ENCODE results near the gene ELOVL3. TPM values are rescaled to one million over a fixed set of nuclear protein-coding genes. Genes with fewer than 3 reads are reported as not detected.

ELOVL3 gene
- total and polyA plus RNA-seq, 2 donors (not counting 3 experiments of a cell fraction or from before 2014, with no cell fraction given) = not detected

DNA sequence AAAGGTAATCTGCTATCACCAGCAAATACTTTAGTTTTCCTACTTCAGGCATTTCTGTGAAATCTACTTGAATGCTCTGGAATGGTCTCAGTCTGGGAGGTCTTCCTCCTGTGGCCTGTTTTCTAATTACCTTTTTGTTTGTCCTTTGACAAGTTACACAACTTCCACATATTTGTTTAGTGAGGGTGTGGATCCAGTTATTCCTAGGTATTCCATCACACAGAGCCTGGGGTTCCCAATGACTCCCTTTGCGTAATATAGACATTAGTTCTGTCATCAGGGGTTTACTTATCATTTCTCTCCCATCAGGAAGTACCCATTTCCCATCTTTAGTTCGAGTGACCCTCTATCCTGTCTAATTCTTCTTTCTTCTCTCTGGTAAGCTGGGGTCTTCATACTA is 28.1 kb upstream of the ELOVL3 start:
- no peak for DNase-seq (ENCODE audit: low read depth, low spot score)
- intact Hi-C loops (cut with micrococcal nuclease) = no loop called here
- Histone ChIP-seq H3K9me1 (replicated peaks; ENCODE audit: control insufficient read depth, extremely low read depth, insufficient read depth, low read length) (no peaks in the 10 kb centered on the region), H3K27ac (ENCODE audit: insufficient read depth, low read depth, low read length) (no peak overlapping the region), H3K4me2 (ENCODE audit: insufficient read depth, low read length) (no peak overlapping the region), H3K9ac (replicated peaks; ENCODE audit: extremely low read depth, insufficient read depth, low read length) (no peak overlapping the region), H4K20me1 (replicated peaks; ENCODE audit: control insufficient read depth, extremely low read depth, insufficient read depth, low read length) (no peaks in the 10 kb centered on the region), H3K79me2 (ENCODE audit: control insufficient read depth, insufficient read depth, low read length) (no peaks in the 10 kb centered on the region), H2AFZ (ENCODE audit: low read depth, low read length) (no peak overlapping the region), H3K27me3 (ENCODE audit: control insufficient read depth in 2 of 2, insufficient read depth in 2 of 2, low read length in 2 of 2) (peaks cover 16 to 21% of the 10 kb centered on the region in 2 experiments), H3K4me3 (replicated peaks in 1 of 3; ENCODE audit: insufficient read depth in 1 of 3, low read depth in 1 of 3, low read length in 3 of 3) (no peak overlapping the region), H3K4me1 (ENCODE audit: control insufficient read depth, extremely low read depth, insufficient read depth, low read length) (no peaks in the 10 kb centered on the region), H3K36me3 (ENCODE audit: control insufficient read depth in 2 of 2, extremely low read depth in 1 of 2, insufficient read depth in 2 of 2, low read length in 2 of 2) (no peaks in the 10 kb centered on the region), H3K9me3 (replicated peaks; ENCODE audit: control insufficient read depth, insufficient read depth, low read length) (no peaks in the 10 kb centered on the region)
- no TSS peak for BruUV-seq (replicated peaks)
- ChIA-PET CTCF (no interaction called here), POLR2A (no interaction called here)
- no peak for TF ChIP-seq JUN (IDR thresholded peaks at IDR 0.05; ENCODE audit: borderline replicate concordance, insufficient read depth, insufficient read length, low read depth)
- TF ChIP-seq GATA2 (IDR thresholded peaks at IDR 0.05; ENCODE audit: insufficient read depth, insufficient read length, low read depth, low read length) = no peak
- no peak for TF ChIP-seq FOS (IDR thresholded peaks at IDR 0.05; ENCODE audit: borderline replicate concordance, insufficient read depth, low read length)
- TF ChIP-seq EZH2 (IDR thresholded peaks at IDR 0.05; ENCODE audit: borderline replicate concordance, low read depth, low read length, severe bottlenecking) = no peak
- TF ChIP-seq, protein P1, sequence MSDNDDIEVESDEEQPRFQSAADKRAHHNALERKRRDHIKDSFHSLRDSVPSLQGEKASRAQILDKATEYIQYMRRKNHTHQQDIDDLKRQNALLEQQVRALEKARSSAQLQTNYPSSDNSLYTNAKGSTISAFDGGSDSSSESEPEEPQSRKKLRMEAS (IDR thresholded peaks at IDR 0.05; ENCODE audit: insufficient read depth, insufficient read length) = no peak
- TF ChIP-seq POLR2AphosphoS5 (IDR thresholded peaks at IDR 0.05; ENCODE audit: insufficient read depth, low read depth, low read length) = no peak
- TF ChIP-seq, protein P2, sequence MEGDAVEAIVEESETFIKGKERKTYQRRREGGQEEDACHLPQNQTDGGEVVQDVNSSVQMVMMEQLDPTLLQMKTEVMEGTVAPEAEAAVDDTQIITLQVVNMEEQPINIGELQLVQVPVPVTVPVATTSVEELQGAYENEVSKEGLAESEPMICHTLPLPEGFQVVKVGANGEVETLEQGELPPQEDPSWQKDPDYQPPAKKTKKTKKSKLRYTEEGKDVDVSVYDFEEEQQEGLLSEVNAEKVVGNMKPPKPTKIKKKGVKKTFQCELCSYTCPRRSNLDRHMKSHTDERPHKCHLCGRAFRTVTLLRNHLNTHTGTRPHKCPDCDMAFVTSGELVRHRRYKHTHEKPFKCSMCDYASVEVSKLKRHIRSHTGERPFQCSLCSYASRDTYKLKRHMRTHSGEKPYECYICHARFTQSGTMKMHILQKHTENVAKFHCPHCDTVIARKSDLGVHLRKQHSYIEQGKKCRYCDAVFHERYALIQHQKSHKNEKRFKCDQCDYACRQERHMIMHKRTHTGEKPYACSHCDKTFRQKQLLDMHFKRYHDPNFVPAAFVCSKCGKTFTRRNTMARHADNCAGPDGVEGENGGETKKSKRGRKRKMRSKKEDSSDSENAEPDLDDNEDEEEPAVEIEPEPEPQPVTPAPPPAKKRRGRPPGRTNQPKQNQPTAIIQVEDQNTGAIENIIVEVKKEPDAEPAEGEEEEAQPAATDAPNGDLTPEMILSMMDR (IDR thresholded peaks at IDR 0.05; ENCODE audit: extremely low read depth in 1 of 2, insufficient read depth in 1 of 2, low read depth in 1 of 2, low read length in 2 of 2) = no peak
- no peak for TF ChIP-seq POLR2A (IDR thresholded peaks at IDR 0.05; ENCODE audit: low read depth, low read length)
- no peak for TF ChIP-seq MYC (IDR thresholded peaks at IDR 0.05; ENCODE audit: low read depth, low read length)
- dilution Hi-C loops (cut with MboI; ENCODE audit: extremely low pct_ligation_motif_present, low sequenced_read_pairs) = no loop called here
- FAIRE-seq = no peak
